ENCODE results near the gene RNF208. TPM values are rescaled to one million over a fixed set of nuclear protein-coding genes. Genes with fewer than 3 reads are reported as not detected.

Gene RNF208
- total and polyA plus RNA-seq, 9 of the 15 experiments (the other 6 are each of a cell fraction or from before 2014, with no cell fraction given), result 0.15 to 6.9 (median 0.50) TPM; not detected in 2

GRCh38 chr9:137227054-137227852 is 5.2 kb upstream of the RNF208 start, which contains the start of gene RNF224 (continued):
- TF ChIP-seq ZNF695 (CRISPR knock-in tag; IDR thresholded peaks at IDR 0.05) (no peak), MEIS2 (IDR thresholded peaks at IDR 0.05; ENCODE audit: partially characterized antibody) (no peak), SMAD4 (CRISPR knock-in tag; conservative IDR thresholded peaks at IDR 0.05) (peak; percentile 68), MGA (IDR thresholded peaks at IDR 0.05) (no peak), COPS2 (conservative IDR thresholded peaks at IDR 0.05) (no peak), MAZ (CRISPR knock-in tag; conservative IDR thresholded peaks at IDR 0.05 in 1 of 2, IDR thresholded peaks at IDR 0.05 in 1 of 2) (peak; percentile 39 to 73; a peak in 3 of 4 replicates), ZNF384 (IDR thresholded peaks at IDR 0.05; ENCODE audit: low read depth, low read length) (0 out of 2 replicates have a peak, but pooled peaks have one; percentile 12), STAG1 (CRISPR knock-in tag; IDR thresholded peaks at IDR 0.05; ENCODE audit: borderline replicate concordance) (peak; percentile 86), HDGF (IDR thresholded peaks at IDR 0.05) (peak; percentile 90; the same call in 1 of the 2 replicates), ATF2 (CRISPR knock-in tag; IDR thresholded peaks at IDR 0.05) (no peak), ZNF316 (IDR thresholded peaks at IDR 0.05) (no peak), POLR2G (IDR thresholded peaks at IDR 0.05; ENCODE audit: low read depth, low read length) (peak; percentile 48; the same call in 1 of the 2 replicates), ZNF24 (IDR thresholded peaks at IDR 0.05) (peak; percentile 28; the same call in 1 of the 2 replicates), ARHGAP35 (IDR thresholded peaks at IDR 0.05; ENCODE audit: partially characterized antibody) (no peak)

Measured in K562 (cell line).